ENCODE results near the gene SELENOT.

Gene SELENOT

DNA sequence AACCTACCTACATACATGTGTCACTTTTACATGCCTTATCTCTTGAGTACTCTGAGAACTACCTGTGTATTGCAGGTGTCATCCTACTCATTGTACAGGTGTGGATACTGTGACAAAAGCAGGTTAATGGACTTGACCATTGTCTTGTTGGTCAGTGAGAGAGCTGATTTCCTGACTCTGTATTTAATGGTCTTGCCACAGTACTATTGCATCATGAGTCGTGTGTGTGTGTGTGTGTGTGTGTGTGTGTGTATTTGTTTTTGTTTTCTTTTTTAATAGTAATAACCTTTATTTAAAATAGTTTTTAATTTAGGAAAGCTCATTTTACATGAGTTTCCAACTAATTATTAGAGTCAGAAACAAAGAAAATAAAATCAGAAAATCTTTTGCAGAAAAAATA lies 7.7 kb downstream of the SELENOT start:
- peaks cover 2% of the 10 kb centered on the region for H3K36me3 ChIP-seq (ENCODE audit: control insufficient read depth, insufficient read depth, low read length)
- H3K27me3 ChIP-seq (replicated peaks; ENCODE audit: control insufficient read depth, insufficient read depth, low read length): no peaks in the 10 kb centered on the region
- TF ChIP-seq, protein P1, sequence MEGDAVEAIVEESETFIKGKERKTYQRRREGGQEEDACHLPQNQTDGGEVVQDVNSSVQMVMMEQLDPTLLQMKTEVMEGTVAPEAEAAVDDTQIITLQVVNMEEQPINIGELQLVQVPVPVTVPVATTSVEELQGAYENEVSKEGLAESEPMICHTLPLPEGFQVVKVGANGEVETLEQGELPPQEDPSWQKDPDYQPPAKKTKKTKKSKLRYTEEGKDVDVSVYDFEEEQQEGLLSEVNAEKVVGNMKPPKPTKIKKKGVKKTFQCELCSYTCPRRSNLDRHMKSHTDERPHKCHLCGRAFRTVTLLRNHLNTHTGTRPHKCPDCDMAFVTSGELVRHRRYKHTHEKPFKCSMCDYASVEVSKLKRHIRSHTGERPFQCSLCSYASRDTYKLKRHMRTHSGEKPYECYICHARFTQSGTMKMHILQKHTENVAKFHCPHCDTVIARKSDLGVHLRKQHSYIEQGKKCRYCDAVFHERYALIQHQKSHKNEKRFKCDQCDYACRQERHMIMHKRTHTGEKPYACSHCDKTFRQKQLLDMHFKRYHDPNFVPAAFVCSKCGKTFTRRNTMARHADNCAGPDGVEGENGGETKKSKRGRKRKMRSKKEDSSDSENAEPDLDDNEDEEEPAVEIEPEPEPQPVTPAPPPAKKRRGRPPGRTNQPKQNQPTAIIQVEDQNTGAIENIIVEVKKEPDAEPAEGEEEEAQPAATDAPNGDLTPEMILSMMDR (IDR thresholded peaks at IDR 0.05; ENCODE audit: insufficient read depth, low read length, poor library complexity, severe bottlenecking): no peak
- no peak overlapping the region for H3K4me3 ChIP-seq (replicated peaks; ENCODE audit: low read depth, low read length)
- no peak for DNase-seq (ENCODE audit: extremely low read depth, insufficient read length)

DNA sequence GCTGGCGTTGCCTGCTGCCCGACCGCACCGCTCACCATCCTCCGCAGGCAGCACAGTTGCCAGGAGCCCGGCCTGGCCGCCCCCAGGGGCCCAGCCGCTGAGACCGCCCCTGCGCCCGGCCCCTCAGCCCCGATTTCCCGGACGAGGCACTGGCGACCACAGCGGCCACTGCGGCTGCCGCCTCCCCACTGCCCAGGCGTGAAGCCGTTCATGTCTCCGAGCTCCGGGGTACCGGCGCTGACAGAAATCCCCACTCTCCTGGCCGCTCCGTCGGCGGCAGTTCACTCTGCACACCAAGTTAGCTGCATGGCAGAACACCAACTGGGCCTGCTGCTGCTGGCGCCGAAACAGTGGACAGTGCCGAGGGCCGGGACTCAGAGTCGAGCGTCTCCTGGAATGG lies 8.5 kb downstream of the SELENOT start:
- DNase-seq (ENCODE audit: extremely low read depth, insufficient read length): no peak
- H3K27me3 ChIP-seq (replicated peaks; ENCODE audit: control insufficient read depth, insufficient read depth, low read length): no peaks in the 10 kb centered on the region
- no peak overlapping the region for H3K4me3 ChIP-seq (replicated peaks; ENCODE audit: low read depth, low read length)
- H3K36me3 ChIP-seq (ENCODE audit: control insufficient read depth, insufficient read depth, low read length): peaks cover 2% of the 10 kb centered on the region
- TF ChIP-seq, protein P1 (IDR thresholded peaks at IDR 0.05; ENCODE audit: insufficient read depth, low read length, poor library complexity, severe bottlenecking): no peak

DNA sequence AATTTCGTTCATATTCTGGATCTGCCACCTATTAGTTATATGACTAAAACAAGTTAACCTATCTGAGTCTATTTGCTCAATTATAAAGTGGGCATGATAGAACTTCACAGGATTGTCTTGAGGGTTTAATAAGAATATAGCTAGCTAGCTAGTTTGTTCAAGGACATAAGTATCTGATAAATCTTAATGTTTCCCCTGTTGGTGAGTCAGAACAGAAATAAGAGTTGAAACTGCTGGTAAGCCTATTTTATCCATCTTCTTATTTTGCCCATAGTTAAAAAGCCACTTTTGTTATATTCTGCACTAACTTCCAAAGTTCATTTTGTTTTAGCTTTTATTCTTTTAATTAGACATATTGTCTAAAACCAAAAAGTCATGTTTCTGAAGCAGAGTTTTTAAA lies 9.4 kb downstream of the SELENOT start:
- TF ChIP-seq, protein P1 (IDR thresholded peaks at IDR 0.05; ENCODE audit: insufficient read depth, low read length, poor library complexity, severe bottlenecking): no peak
- Histone ChIP-seq H3K4me3 (replicated peaks; ENCODE audit: low read depth, low read length) (no peak overlapping the region), H3K27me3 (replicated peaks; ENCODE audit: control insufficient read depth, insufficient read depth, low read length) (no peaks in the 10 kb centered on the region), H3K36me3 (ENCODE audit: control insufficient read depth, insufficient read depth, low read length) (peaks cover 2% of the 10 kb centered on the region)
- no peak for DNase-seq (ENCODE audit: extremely low read depth, insufficient read length)

DNA sequence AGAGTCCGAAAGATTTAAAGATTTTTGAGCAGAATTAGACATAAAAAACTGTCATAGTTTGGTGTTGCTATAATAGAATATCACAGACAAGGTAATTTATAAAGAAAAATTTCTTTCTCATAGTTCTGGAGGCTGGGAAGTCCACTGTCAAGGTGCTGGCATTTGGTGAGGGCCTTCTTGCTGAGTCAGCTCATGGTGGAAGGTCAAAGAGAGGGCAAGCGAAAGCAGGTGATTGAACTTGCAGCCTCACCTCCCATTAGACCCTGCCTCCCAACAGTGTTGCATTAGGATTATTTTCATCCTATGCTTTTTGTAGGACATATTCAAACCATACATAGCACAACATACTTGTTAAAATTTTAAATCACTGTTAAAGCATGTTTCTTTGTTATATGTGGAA lies 9.9 kb downstream of the SELENOT start:
- no peak overlapping the region for H3K4me3 ChIP-seq (replicated peaks; ENCODE audit: low read depth, low read length)
- peaks cover 2% of the 10 kb centered on the region for H3K36me3 ChIP-seq (ENCODE audit: control insufficient read depth, insufficient read depth, low read length)
- TF ChIP-seq, protein P1 (IDR thresholded peaks at IDR 0.05; ENCODE audit: insufficient read depth, low read length, poor library complexity, severe bottlenecking): no peak
- H3K27me3 ChIP-seq (replicated peaks; ENCODE audit: control insufficient read depth, insufficient read depth, low read length): no peaks in the 10 kb centered on the region
- DNase-seq (ENCODE audit: extremely low read depth, insufficient read length): no peak

DNA sequence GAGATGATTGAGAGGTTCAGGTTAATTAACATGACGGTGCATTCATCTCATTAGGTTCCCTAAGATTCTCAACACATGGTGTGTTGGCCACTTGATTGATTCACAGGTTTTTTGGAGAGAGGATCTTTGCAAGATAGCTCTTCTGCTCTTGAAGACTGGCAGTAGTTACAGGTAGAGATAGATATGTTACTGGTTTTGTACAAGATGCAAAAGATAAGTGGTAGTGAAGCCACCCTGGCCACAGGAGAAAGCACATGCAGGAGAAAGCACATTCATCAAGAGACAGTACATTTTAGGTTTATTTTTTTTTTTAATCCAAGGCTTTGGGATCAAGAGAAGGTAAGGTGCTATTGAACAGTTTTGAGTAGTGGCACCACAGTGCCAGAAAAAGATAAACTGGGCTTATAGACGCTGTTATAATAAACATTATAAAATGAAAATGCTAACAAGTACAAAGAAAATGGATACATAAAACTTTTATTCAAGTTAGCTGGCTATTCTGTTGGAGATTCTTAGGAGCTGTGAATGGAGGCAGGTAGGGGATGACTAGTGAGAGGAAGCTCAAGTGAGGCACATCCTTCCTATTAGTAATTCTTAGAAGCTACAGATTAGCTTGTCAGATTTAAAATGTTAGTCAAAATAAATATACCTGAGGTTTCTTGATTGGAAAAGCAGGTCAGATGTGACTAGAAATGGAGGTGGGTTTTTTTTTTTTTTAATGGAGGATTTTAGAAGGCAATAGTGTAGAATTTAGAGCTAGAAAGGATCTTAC lies 10.8 kb downstream of the SELENOT start:
- H3K27me3 ChIP-seq (replicated peaks; ENCODE audit: control insufficient read depth, insufficient read depth, low read length): no peaks in the 10 kb centered on the region
- TF ChIP-seq, protein P1 (IDR thresholded peaks at IDR 0.05; ENCODE audit: insufficient read depth, low read length, poor library complexity, severe bottlenecking): no peak
- DNase-seq (ENCODE audit: extremely low read depth, insufficient read length): no peak
- H3K4me3 ChIP-seq (replicated peaks; ENCODE audit: low read depth, low read length): no peak overlapping the region
- peaks cover 2% of the 10 kb centered on the region for H3K36me3 ChIP-seq (ENCODE audit: control insufficient read depth, insufficient read depth, low read length)

Measured in GM06990 (cell line).